HCT116 (cell line): Measurements from ENCODE around the gene ACACB. TPM values are rescaled to one million over a fixed set of nuclear protein-coding genes. Genes with fewer than 3 reads are reported as not detected.

Experiments used
- ATAC-seq: fragments of 200-7000 bp; cut with Tn5 transposase; 2 replicates; pipeline ENCODE4 v1.9.1; 2020; ENCODE audit warnings: mild to moderate bottlenecking, moderate library complexity
- BruUV-seq: library from RNA; stranded (reverse); fragments of 400-500 nt; replicated peaks from 2 replicates; lab custom pipeline; 2021; lab: Mats Ljungman, UMichigan
- CTCF ChIA-PET: fragments of 300-600 bp; sonication (Branson Sonifier 250); formaldehyde crosslinking; loops from one replicate; lab custom pipeline; 2021; ENCODE audit warnings: antibody characterized with exemption; lab: Charles Lee
- POLR2A ChIA-PET: fragments of 300-600, 350-600 bp; sonication (Branson Sonifier 250); formaldehyde crosslinking; loops from one replicate; lab custom pipeline; 2021; ENCODE audit warnings: antibody characterized with exemption; lab: Charles Lee
- RAD21 ChIA-PET, 2 experiments: fragments of 300-600 bp; sonication (Branson Sonifier 250); formaldehyde crosslinking; loops; one replicate each; lab custom pipeline; 2023; ENCODE audit warnings: low total read pairs in 2 of 2; ENCODE audit not compliant: uncharacterized antibody in 2 of 2, unreplicated experiment in 2 of 2, low non-redundant PET in 1 of 2; lab: Charles Lee
- DNase-seq: peaks from one replicate; pipeline ENCODE4 v3.0.0-alpha.2; 2010; ENCODE audit warnings: low read depth, low spot score
- H2AFZ ChIP-seq: fragments of 200-600 bp; shearing (Covaris generic), sonication (generic); 2 replicates; pipeline ENCODE4 v1.6.1; 2017; ENCODE audit warnings: low read depth, mixed run types, mixed read lengths, antibody characterized with exemption, low read length; ENCODE audit not compliant: poor library complexity, severe bottlenecking
- H3K27ac ChIP-seq: 2 replicates; pipeline ENCODE4 v1.5.1; 2012; ENCODE audit warnings: low read depth, low read length
- H3K27me3 ChIP-seq: fragments of 200-600 bp; sonication (generic); 2 replicates; pipeline ENCODE4 v1.6.1; 2016; ENCODE audit warnings: mixed run types, low read length, mixed read lengths; ENCODE audit not compliant: insufficient read depth
- H3K36me3 ChIP-seq, 2 experiments: fragments of 200-500 bp in 1 of 2; fragments of 200-600 bp in 1 of 2; sonication (Bioruptor generic) in 1 of 2; sonication (generic) in 1 of 2; 2 replicates each; pipeline versions ENCODE4 v1.5.1 to v1.6.1; 2014 to 2016; ENCODE audit warnings: low read length in 2 of 2, inconsistent platforms in 1 of 2, mixed read lengths in 1 of 2, mixed run types in 1 of 2; ENCODE audit not compliant: insufficient read depth in 2 of 2, control insufficient read depth in 1 of 2
- H3K4me1 ChIP-seq, 2 experiments: fragments of 200-600 bp in 1 of 2; sonication (generic) in 1 of 2; 2 replicates each; pipeline versions ENCODE4 v1.5.1 to v1.6.1; 2012 to 2017; ENCODE audit warnings: low read length in 2 of 2, inconsistent platforms in 1 of 2, mild to moderate bottlenecking in 1 of 2, mixed read lengths in 1 of 2, mixed run types in 1 of 2, moderate library complexity in 1 of 2; ENCODE audit not compliant: insufficient read depth in 2 of 2, control insufficient read depth in 1 of 2
- H3K4me2 ChIP-seq: fragments of 200-600 bp; sonication (generic); 2 replicates; pipeline ENCODE4 v1.6.1; 2017; ENCODE audit warnings: mixed run types, low read length, mixed read lengths
- H3K4me3 ChIP-seq, 2 experiments: fragments of 200-600 bp in 1 of 2; sonication (generic) in 1 of 2; replicated peaks in 1 of 2; 2 replicates each; pipeline ENCODE4 v1.5.1; 2011 to 2016; ENCODE audit warnings: low read length in 2 of 2, control low read depth in 1 of 2, low read depth in 1 of 2, mild to moderate bottlenecking in 1 of 2, mixed read lengths in 1 of 2, mixed run types in 1 of 2
- H3K79me2 ChIP-seq: fragments of 200-600 bp; sonication (generic); 2 replicates; pipeline ENCODE4 v1.6.1; 2017; ENCODE audit warnings: mild to moderate bottlenecking, mixed run types, low read length, moderate library complexity, mixed read lengths; ENCODE audit not compliant: insufficient read depth
- H3K9ac ChIP-seq: fragments of 200-600 bp; sonication (generic); 2 replicates; pipeline ENCODE4 v1.6.1; 2016; ENCODE audit warnings: low read length, mixed read lengths
- H3K9me2 ChIP-seq: fragments of 200-600 bp; sonication (generic), shearing (Covaris generic); 2 replicates; pipeline ENCODE4 v1.6.1; 2017; ENCODE audit warnings: mixed run types, mild to moderate bottlenecking, moderate library complexity; ENCODE audit not compliant: insufficient read depth
- H3K9me3 ChIP-seq, 2 experiments: fragments of 200-500 bp in 1 of 2; fragments of 200-600 bp in 1 of 2; sonication (Bioruptor generic) in 1 of 2; sonication (generic) in 1 of 2; 2 replicates each; pipeline ENCODE4 v1.6.1; 2014 to 2017; ENCODE audit warnings: low read length in 2 of 2, mixed read lengths in 2 of 2, inconsistent platforms in 1 of 2, low read depth in 1 of 2, mild to moderate bottlenecking in 1 of 2, mixed run types in 1 of 2, moderate library complexity in 1 of 2; ENCODE audit not compliant: control insufficient read depth in 1 of 2, insufficient read depth in 1 of 2
- H4K20me1 ChIP-seq: fragments of 200-600 bp; sonication (generic), shearing (Covaris generic); 2 replicates; pipeline ENCODE4 v1.6.1; 2017; ENCODE audit warnings: mixed run types, mild to moderate bottlenecking, moderate library complexity; ENCODE audit not compliant: insufficient read depth
- ELF1 ChIP-seq: IDR thresholded peaks from 2 replicates; pipeline ENCODE4 v1.6.1; 2012; ENCODE audit warnings: low read depth, borderline replicate concordance
- EZH2phosphoT487 ChIP-seq: fragments of 200-600 bp; IDR thresholded peaks from 2 replicates; pipeline ENCODE4 v1.6.1; 2018; ENCODE audit warnings: antibody characterized with exemption, borderline replicate concordance
- REST ChIP-seq: IDR thresholded peaks from 2 replicates; pipeline ENCODE4 v1.6.1; 2012; ENCODE audit warnings: low read depth
- SP1 ChIP-seq: IDR thresholded peaks from 2 replicates; pipeline ENCODE4 v1.6.1; 2012; ENCODE audit warnings: low read depth
- intact Hi-C: fragments of 100-400 bp; cut with micrococcal nuclease; formaldehyde crosslinking; loops from 2 replicates; pipeline ENCODE4 v1.10.0; 2022
- total RNA-seq: library from RNA; stranded (reverse); gene quantifications from one replicate; pipeline ENCODE4 v1.2.1, GENCODE V29; 2021; ENCODE audit not compliant: unreplicated experiment

Gene ACACB
- total RNA-seq, 1 experiment from 2014 or later, result 11.1 TPM

GRCh38 chr12:109308534-109309380 is 192.4 kb downstream of the ACACB start, which contains the start of gene FOXN4:
FOXN4 (minus strand) TSS chr12:109309284; CDS start chr12:109308321, 963 bp downstream.
- ChIA-PET RAD21 (no interaction called here), CTCF (interaction anchor here (1.3 kb wide), 1 partner anchor 124 kb away, joined by 4 read pairs; no protein-coding TSS in a partner anchor), POLR2A (interaction anchor here (1.5 kb wide), 1 partner anchor 154 kb away, joined by 4 read pairs; no protein-coding TSS in a partner anchor)
- H3K4me2 ChIP-seq, result peak within 1 kb of the TSS; percentile 97
- peak within 1 kb of the TSS; percentile 52 to 61 for H3K4me3 ChIP-seq
- peaks cover 2 to 17% of the 10 kb centered on the region in 2 experiments; a peak in 3 of 4 replicates for H3K4me1 ChIP-seq
- DNase-seq, result no peak
- BruUV-seq, result no TSS peak
- TF ChIP-seq EZH2phosphoT487 (no peak), REST (peak; percentile 61), SP1 (no peak), ELF1 (no peak)
- H3K9ac ChIP-seq, result no peak within 1 kb of the TSS
- no peaks in the 10 kb centered on the region for H3K36me3 ChIP-seq
- no peaks in the 10 kb centered on the region for H3K9me2 ChIP-seq
- peaks cover 15% of the 10 kb centered on the region; the same call in 1 of the 2 replicates for H3K27me3 ChIP-seq
- peak; percentile 38 for ATAC-seq
- no peaks in the 10 kb centered on the region for H3K9me3 ChIP-seq
- H3K27ac ChIP-seq, result peak within 1 kb of the TSS; percentile 6; the same call in 1 of the 2 replicates
- intact Hi-C loops, result no loop called here
- H2AFZ ChIP-seq, result peak within 1 kb of the TSS; percentile 88
- H4K20me1 ChIP-seq, result no peaks in the 10 kb centered on the region
- no peaks in the 10 kb centered on the region for H3K79me2 ChIP-seq
